Raji (cell line): Measurements from ENCODE around the gene VDAC1.

ENCODE experiments used
- POLR2A ChIP-seq: IDR thresholded peaks from 2 replicates; pipeline ENCODE4 v1.6.1; 2011; ENCODE audit warnings: low read depth, low read length, control low read depth; ENCODE audit not compliant: insufficient read depth

The VDAC1 gene

GRCh38 chr5:133930061-133930812, 74.5 kb downstream of the VDAC1 start:
- TF ChIP-seq POLR2A: no peak

DNA sequence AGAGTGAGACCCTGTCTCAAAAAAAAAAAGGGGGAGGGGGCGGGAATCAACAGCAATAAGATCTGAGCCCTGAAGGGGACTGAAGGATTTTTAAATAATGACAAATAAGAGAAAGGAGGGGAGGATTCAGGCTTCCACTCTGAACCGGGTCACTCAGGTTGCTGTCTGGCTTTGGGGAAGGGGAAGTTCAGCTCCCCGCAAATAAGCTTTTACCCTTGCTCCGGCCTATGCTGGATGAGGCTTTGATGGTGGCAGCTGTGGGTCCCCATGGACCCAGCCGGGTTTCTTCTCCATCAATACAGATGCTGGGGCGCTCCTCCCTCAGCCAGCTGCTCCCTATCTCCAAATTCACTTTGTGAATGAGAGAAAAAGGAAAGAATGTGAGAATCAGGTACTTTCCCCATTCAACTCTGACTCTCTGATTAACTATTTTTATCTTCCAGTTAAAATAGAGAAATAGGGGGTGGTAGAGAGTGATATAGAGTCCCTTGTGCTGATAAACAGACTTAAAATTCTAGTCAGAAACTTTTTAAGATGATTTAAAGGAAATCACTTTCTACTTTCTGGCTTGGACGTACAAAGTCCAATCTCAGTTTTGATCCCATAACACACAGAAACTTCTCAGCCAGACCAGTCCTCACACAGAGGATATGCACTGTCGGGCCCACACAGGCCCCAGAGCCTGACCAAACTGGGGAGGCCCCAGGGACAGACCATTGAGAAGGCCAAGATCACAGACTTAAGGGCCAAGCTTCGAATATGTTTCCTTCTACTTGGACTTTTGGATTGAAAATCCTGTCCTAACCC, 76.0 kb downstream of the VDAC1 start:
- no peak for TF ChIP-seq POLR2A

- TF ChIP-seq POLR2A: no peak
Observed at GRCh38 chr5:133927300-133928180, 77.2 kb downstream of the VDAC1 start.

- TF ChIP-seq POLR2A: no peak
Observed at GRCh38 chr5:133926489-133927299, 78.1 kb downstream of the VDAC1 start.

DNA sequence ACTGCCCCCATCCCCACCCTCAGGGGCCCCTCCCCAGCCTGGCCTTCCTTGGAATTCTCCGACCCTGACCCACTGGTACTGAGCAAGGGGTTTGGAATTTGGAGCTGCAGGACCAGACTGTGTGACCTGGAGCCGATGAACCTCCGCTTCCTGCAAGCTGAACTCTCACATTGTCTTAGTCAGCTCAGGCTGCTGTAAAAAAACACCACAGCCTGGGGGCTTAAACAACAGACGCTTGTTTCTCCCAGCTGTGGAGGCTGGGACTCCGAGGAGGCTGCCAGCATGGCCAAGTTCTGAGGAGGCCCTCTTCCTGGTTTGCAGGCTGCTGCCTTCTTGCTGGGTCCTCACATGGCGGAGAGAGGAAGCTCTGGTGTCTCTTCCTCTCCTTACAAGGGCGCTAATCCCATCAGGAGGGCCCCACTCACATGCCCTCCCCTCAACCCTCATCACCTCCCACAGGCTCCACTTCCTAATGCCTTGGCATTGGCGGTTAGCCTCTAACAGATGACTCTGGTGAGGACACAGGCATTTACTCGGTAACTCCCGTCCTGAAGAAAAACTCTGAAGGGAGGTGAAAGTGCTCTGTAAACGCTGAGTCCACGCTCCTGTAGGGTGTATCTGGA, 78.8 kb downstream of the VDAC1 start:
- TF ChIP-seq POLR2A: no peak

DNA sequence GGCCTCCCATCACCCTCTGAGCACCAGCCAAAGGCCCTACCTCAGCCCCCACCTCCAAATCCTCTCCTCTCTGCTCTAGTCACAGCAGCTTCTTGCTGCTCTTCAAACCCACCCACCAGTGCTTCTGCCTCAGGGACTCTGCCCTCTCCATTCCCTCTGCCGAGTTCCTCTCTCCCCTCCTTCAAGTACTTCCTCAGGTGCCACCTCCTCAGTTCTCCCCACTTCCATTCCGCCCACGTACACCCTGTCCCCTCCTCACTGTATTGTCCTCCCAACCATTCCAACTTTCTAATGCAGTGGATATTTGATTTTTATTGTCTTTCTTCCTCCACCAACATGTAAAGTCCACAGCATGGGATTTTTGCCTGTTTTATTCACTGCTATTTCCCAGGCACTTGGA, 79.5 kb downstream of the VDAC1 start:
- no peak for TF ChIP-seq POLR2A

DNA sequence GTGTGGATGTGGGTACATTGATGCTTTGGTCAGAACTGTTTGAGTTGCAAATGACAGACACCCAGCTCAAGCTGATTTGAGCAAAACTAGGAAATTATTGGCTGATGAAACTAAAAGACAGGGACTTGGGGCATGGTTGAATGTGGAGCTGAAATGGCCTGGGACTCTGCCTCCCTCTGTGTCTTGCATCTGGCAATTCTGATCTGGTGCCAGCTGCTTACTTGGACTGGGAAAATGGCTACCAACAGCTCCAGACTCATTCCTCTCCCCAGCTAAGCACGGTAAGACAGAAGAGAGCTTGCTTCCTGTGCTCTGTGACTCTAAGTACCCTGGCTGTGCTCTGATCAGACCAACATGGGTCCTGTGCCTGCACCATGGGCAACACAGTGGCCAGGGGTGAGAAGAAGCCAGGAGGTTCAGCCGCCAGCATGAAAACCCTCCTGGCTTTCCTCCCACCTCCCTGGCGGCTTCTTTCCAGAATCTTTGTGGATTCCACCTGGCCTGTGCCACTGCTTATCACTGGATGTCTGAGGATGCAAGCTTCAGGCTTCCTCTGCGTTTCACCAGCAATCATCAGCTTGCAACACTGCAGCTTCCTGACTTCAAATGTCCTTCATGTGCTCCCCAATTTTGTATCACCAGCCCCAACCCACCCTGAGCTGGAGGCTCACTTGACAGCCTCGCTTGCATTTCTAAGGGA, 80.4 kb downstream of the VDAC1 start:
- no peak for TF ChIP-seq POLR2A

DNA sequence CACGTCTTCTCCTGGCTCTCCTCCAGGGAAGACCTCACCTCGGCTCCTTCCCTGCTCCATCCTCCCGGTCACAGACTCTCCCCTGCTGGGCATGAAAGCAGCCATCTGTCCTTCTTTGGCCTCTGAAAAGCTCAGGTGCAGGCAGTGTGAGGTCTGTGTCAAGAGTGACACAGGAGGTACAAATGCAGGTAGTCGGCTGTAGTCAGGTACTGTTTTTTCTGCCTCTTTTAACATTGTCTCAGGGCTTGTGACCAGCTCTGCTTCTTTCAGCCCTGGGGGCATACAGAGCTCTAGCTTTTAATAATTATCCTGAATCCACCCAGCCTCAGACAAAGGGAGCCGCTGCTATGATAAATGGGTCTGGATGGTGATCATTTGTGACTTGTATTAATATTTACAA, 82.8 kb downstream of the VDAC1 start:
- TF ChIP-seq POLR2A: no peak
